Measurements from ENCODE around the gene GFRA1. TPM values are rescaled to one million over a fixed set of nuclear protein-coding genes. Genes with fewer than 3 reads are reported as not detected.

GFRA1 gene
- total and polyA plus RNA-seq, 10 donors, result 0.52 to 36.5 (median 4.5) TPM

DNA sequence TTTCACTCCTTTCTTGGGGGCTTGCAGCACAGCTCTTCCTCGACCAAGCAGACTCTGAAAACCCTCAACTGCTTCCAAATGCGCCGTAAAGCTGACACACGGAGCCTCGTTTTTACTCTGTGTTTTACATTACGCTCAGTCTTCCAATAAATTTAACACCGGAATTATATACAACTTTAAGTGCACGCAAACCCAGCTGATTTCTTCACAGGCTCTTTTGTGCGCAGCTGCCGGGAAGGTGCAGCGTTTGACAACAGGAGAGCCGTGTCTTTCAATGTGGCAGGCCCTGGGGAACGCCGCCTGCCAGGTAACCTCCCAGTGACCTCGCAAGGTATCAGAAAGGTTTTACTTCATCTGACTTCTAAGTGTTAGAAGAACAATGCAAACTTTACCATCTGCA, 35.0 kb downstream of the GFRA1 start:
- intact Hi-C loops (cut with DNase I; ENCODE audit: low total_unique reads), result no loop called here
- 79 to 87% (median 84%) methylated on average over 15 of the region's 15 CpGs for whole genome bisulfite sequencing, 5 donors
- Histone ChIP-seq H3K27me3 (replicated peaks in 1 of 7) (no peaks in the 10 kb centered on the region), H3K27ac (no peak overlapping the region), H3K36me3 (no peaks in the 10 kb centered on the region), H3K4me3 (no peak overlapping the region), H3K4me1 (no peaks in the 10 kb centered on the region), H3K9me3 (no peaks in the 10 kb centered on the region)
- DNase-seq, result no peak
- TF ChIP-seq POLR2A (IDR thresholded peaks at IDR 0.05) (no peak), POLR2AphosphoS5 (IDR thresholded peaks at IDR 0.05) (no peak)
- TF ChIP-seq, protein P1, sequence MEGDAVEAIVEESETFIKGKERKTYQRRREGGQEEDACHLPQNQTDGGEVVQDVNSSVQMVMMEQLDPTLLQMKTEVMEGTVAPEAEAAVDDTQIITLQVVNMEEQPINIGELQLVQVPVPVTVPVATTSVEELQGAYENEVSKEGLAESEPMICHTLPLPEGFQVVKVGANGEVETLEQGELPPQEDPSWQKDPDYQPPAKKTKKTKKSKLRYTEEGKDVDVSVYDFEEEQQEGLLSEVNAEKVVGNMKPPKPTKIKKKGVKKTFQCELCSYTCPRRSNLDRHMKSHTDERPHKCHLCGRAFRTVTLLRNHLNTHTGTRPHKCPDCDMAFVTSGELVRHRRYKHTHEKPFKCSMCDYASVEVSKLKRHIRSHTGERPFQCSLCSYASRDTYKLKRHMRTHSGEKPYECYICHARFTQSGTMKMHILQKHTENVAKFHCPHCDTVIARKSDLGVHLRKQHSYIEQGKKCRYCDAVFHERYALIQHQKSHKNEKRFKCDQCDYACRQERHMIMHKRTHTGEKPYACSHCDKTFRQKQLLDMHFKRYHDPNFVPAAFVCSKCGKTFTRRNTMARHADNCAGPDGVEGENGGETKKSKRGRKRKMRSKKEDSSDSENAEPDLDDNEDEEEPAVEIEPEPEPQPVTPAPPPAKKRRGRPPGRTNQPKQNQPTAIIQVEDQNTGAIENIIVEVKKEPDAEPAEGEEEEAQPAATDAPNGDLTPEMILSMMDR (IDR thresholded peaks at IDR 0.05 in 8 of 11, conservative IDR thresholded peaks at IDR 0.05 in 3 of 11), result no peak

GRCh38 chr10:116237260-116237659, 35.7 kb downstream of the GFRA1 start:
- Histone ChIP-seq H3K4me3 (no peak overlapping the region), H3K9me3 (no peaks in the 10 kb centered on the region), H3K36me3 (no peaks in the 10 kb centered on the region), H3K27ac (no peak overlapping the region), H3K27me3 (replicated peaks in 1 of 7) (no peaks in the 10 kb centered on the region), H3K4me1 (no peaks in the 10 kb centered on the region)
- no peak for TF ChIP-seq POLR2A (IDR thresholded peaks at IDR 0.05)
- TF ChIP-seq, protein P1 (IDR thresholded peaks at IDR 0.05 in 8 of 11, conservative IDR thresholded peaks at IDR 0.05 in 3 of 11), result no peak
- TF ChIP-seq POLR2AphosphoS5 (IDR thresholded peaks at IDR 0.05), result no peak
- 51 to 76% (median 60%) methylated on average over 3 of the region's 3 CpGs for WGBS, 5 donors
- intact Hi-C loops (cut with DNase I; ENCODE audit: low total_unique reads), result no loop called here
- no peak for DNase-seq

DNA sequence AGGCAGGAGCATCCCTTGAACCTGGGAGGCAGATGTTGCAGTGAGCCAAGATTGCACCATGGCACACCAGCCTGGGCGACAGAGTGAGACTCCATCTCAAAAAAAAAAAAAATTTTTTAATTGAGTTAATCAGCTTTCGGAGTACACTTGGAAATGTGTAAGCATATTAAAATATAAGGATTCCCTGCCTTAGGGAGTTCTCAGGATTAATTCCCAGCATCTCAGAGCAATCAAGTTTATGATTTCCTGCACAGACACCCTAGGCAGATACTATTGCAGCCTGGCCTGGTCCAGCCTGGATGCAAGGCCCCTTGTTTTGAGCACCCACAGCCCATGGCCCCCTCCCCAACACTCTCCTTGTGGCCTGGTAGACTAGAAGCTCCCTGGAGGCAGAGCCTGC, 39.8 kb downstream of the GFRA1 start:
- Histone ChIP-seq H3K36me3 (no peaks in the 10 kb centered on the region), H3K4me1 (no peaks in the 10 kb centered on the region), H3K9me3 (no peaks in the 10 kb centered on the region), H3K27ac (no peak overlapping the region), H3K4me3 (no peak overlapping the region), H3K27me3 (replicated peaks in 1 of 7) (no peaks in the 10 kb centered on the region)
- intact Hi-C loops (cut with DNase I; ENCODE audit: low total_unique reads), result no loop called here
- 80 to 96% (median 91%) methylated on average over 2 of the region's 2 CpGs for WGBS, 5 donors
- DNase-seq, result no peak
- TF ChIP-seq POLR2AphosphoS5 (IDR thresholded peaks at IDR 0.05) (no peak), POLR2A (IDR thresholded peaks at IDR 0.05) (no peak)
- TF ChIP-seq, protein P1 (IDR thresholded peaks at IDR 0.05 in 8 of 11, conservative IDR thresholded peaks at IDR 0.05 in 3 of 11), result no peak

- 61 to 72% (median 66%) methylated on average over 2 of the region's 2 CpGs for WGBS, 5 donors
- H3K27ac ChIP-seq, result no peak overlapping the region
- H3K27me3 ChIP-seq (replicated peaks in 1 of 7), result no peaks in the 10 kb centered on the region
- no peaks in the 10 kb centered on the region for H3K4me1 ChIP-seq
- intact Hi-C loops (cut with DNase I; ENCODE audit: low total_unique reads), result no loop called here
- TF ChIP-seq, protein P1 (IDR thresholded peaks at IDR 0.05 in 8 of 11, conservative IDR thresholded peaks at IDR 0.05 in 3 of 11), result no peak
- TF ChIP-seq POLR2A (IDR thresholded peaks at IDR 0.05) (no peak), POLR2AphosphoS5 (IDR thresholded peaks at IDR 0.05) (no peak)
- no peaks in the 10 kb centered on the region for H3K9me3 ChIP-seq
- H3K4me3 ChIP-seq, result no peak overlapping the region
- H3K36me3 ChIP-seq, result no peaks in the 10 kb centered on the region
- DNase-seq, result no peak
These were observed 40.4 kb downstream of the GFRA1 start for GRCh38 chr10:116232613-116233012.

Data from spleen (tissue), 11 donors.